DND-41 (cell line): ENCODE data around the gene PCDHGA1.
"Not testable (repeated sequence)": the region's sequence is repeated elsewhere in the genome, so short reads cannot be mapped to it uniquely, and the experiment has no call there.

Source experiments
- ATAC-seq: fragments of 200-7000 bp; cut with Tn5 transposase; 3 replicates; pipeline ENCODE4 v1.9.1; 2021; ENCODE audit warnings: low read depth; ENCODE audit not compliant: insufficient read depth
- DNase-seq: peaks from one replicate; pipeline ENCODE4 v3.0.0-alpha.2; 2020
- H2AFZ ChIP-seq: 2 replicates; pipeline ENCODE4 v1.6.0; 2012; ENCODE audit warnings: low read depth, low read length
- H3K27ac ChIP-seq: 2 replicates; pipeline ENCODE4 v1.5.1; 2012; ENCODE audit warnings: low read length, inconsistent platforms
- H3K27me3 ChIP-seq: fragments of 200-600 bp; sonication (generic); 2 replicates; pipeline ENCODE4 v1.6.0; 2012; ENCODE audit warnings: low read length, mild to moderate bottlenecking, inconsistent platforms; ENCODE audit not compliant: insufficient read depth, poor library complexity
- H3K36me3 ChIP-seq: 2 replicates; pipeline ENCODE4 v1.5.1; 2012; ENCODE audit warnings: low read length, inconsistent platforms; ENCODE audit not compliant: insufficient read depth
- H3K4me1 ChIP-seq: 2 replicates; pipeline ENCODE4 v1.5.1; 2012; ENCODE audit warnings: mild to moderate bottlenecking, low read length; ENCODE audit not compliant: insufficient read depth
- H3K4me2 ChIP-seq: 2 replicates; pipeline ENCODE4 v1.6.0; 2012; ENCODE audit warnings: mild to moderate bottlenecking, moderate library complexity, low read length, inconsistent platforms; ENCODE audit not compliant: insufficient read depth
- H3K4me3 ChIP-seq, 2 experiments: fragments of 200-600 bp in 1 of 2; shearing (Covaris generic) in 1 of 2; 2 replicates each; pipeline ENCODE4 v1.5.1; 2012 to 2016; ENCODE audit warnings: inconsistent platforms in 2 of 2, low read length in 2 of 2, mild to moderate bottlenecking in 2 of 2, low read depth in 1 of 2, moderate library complexity in 1 of 2
- H3K79me2 ChIP-seq: 2 replicates; pipeline ENCODE4 v1.6.0; 2012; ENCODE audit warnings: low read length, inconsistent platforms; ENCODE audit not compliant: insufficient read depth
- H3K9ac ChIP-seq: 2 replicates; pipeline ENCODE4 v1.6.0; 2012; ENCODE audit warnings: low read depth, mild to moderate bottlenecking, inconsistent platforms, low read length, moderate library complexity
- H3K9me3 ChIP-seq: 2 replicates; pipeline ENCODE4 v1.5.1; 2012; ENCODE audit warnings: low read length, moderate library complexity, mild to moderate bottlenecking, inconsistent platforms; ENCODE audit not compliant: insufficient read depth, severe bottlenecking
- H4K20me1 ChIP-seq: 2 replicates; pipeline ENCODE4 v1.6.0; 2012; ENCODE audit warnings: low read length; ENCODE audit not compliant: insufficient read depth
- EZH2 ChIP-seq: IDR thresholded peaks from 3 replicates; pipeline ENCODE4 v1.6.1; 2012; ENCODE audit warnings: borderline replicate concordance, low read depth, mild to moderate bottlenecking, moderate library complexity, low read length, inconsistent platforms; ENCODE audit not compliant: severe bottlenecking
- TF ChIP-seq, protein P1 (sequence below): IDR thresholded peaks from 2 replicates; pipeline ENCODE4 v1.5.1; 2012; ENCODE audit warnings: borderline replicate concordance, low read length, moderate library complexity, mild to moderate bottlenecking; ENCODE audit not compliant: poor library complexity, severe bottlenecking; ENCODE audit errors: extremely low read depth

Gene PCDHGA1

DNA sequence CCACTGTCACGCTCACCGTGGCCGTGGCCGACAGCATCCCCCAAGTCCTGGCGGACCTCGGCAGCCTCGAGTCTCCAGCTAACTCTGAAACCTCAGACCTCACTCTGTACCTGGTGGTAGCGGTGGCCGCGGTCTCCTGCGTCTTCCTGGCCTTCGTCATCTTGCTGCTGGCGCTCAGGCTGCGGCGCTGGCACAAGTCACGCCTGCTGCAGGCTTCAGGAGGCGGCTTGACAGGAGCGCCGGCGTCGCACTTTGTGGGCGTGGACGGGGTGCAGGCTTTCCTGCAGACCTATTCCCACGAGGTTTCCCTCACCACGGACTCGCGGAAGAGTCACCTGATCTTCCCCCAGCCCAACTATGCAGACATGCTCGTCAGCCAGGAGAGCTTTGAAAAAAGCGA, 102.4 kb downstream of the PCDHGA1 start:
- not testable (repeated sequence) for DNase-seq, ATAC-seq, H4K20me1 ChIP-seq

DNA sequence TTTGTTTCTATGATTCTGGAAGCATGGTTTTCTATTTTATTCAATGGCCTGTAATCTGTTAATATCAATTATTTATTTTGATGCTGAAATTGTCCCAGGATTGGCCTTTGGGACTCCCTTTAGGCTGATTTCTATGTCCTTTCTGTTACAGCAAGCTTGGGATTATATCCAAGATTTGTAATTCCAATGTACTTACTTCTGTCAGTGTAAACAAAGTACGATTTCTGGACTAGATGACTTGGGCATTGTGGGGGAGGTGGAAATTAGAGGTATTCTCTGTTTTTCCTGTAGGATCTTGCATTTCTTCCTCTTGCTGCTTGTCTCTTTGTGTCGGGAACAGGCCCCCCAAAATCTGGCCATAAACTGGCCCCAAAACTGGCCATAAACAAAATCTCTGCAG, 103.7 kb downstream of the PCDHGA1 start:
- DNase-seq (no peak), ATAC-seq (no peak)
- TF ChIP-seq, protein P1, sequence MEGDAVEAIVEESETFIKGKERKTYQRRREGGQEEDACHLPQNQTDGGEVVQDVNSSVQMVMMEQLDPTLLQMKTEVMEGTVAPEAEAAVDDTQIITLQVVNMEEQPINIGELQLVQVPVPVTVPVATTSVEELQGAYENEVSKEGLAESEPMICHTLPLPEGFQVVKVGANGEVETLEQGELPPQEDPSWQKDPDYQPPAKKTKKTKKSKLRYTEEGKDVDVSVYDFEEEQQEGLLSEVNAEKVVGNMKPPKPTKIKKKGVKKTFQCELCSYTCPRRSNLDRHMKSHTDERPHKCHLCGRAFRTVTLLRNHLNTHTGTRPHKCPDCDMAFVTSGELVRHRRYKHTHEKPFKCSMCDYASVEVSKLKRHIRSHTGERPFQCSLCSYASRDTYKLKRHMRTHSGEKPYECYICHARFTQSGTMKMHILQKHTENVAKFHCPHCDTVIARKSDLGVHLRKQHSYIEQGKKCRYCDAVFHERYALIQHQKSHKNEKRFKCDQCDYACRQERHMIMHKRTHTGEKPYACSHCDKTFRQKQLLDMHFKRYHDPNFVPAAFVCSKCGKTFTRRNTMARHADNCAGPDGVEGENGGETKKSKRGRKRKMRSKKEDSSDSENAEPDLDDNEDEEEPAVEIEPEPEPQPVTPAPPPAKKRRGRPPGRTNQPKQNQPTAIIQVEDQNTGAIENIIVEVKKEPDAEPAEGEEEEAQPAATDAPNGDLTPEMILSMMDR, result no peak
- Histone ChIP-seq H4K20me1 (no peaks in the 10 kb centered on the region), H3K27me3 (peaks cover 3% of the 10 kb centered on the region), H3K79me2 (no peaks in the 10 kb centered on the region), H3K4me2 (no peak overlapping the region), H3K9ac (no peak overlapping the region), H3K27ac (no peak overlapping the region), H3K4me1 (no peaks in the 10 kb centered on the region), H3K4me3 (no peak overlapping the region), H3K36me3 (no peaks in the 10 kb centered on the region), H3K9me3 (no peaks in the 10 kb centered on the region), H2AFZ (no peak overlapping the region)

More for the DNA sequence above, 102.4 kb downstream of the PCDHGA1 start:
- not testable (repeated sequence) for H3K36me3 ChIP-seq, H3K27me3 ChIP-seq, H3K79me2 ChIP-seq, H2AFZ ChIP-seq, H3K9ac ChIP-seq, H3K4me2 ChIP-seq, H3K27ac ChIP-seq, H3K4me3 ChIP-seq, H3K9me3 ChIP-seq, H3K4me1 ChIP-seq

DNA sequence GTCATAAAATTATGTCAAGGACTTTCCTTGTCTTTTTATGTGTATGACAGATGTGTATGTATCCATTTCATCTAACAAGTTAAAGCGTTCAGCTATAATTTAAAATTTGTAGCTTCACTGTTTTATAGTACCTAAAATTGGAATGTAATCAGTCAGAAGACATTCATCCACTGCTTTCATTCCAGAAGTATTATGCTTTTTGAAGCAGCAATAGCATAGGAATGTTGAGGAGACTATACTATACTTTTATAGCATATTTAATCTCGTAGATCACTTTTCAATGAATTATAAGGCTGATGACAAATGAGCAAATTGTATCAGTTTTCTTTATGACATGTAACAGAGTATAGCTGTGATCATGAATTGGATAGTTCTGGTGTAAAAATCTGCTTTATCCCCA, 106.9 kb downstream of the PCDHGA1 start:
- Histone ChIP-seq H3K4me3 (no peak overlapping the region), H3K36me3 (no peaks in the 10 kb centered on the region), H3K27ac (no peak overlapping the region), H2AFZ (no peak overlapping the region), H3K9me3 (no peaks in the 10 kb centered on the region), H3K79me2 (no peaks in the 10 kb centered on the region), H4K20me1 (no peaks in the 10 kb centered on the region), H3K4me1 (no peaks in the 10 kb centered on the region), H3K4me2 (no peak overlapping the region), H3K27me3 (peaks cover 3% of the 10 kb centered on the region), H3K9ac (no peak overlapping the region)
- no peak for ATAC-seq
- DNase-seq, result no peak
- TF ChIP-seq, protein P1, result no peak
- no peak for TF ChIP-seq EZH2

DNA sequence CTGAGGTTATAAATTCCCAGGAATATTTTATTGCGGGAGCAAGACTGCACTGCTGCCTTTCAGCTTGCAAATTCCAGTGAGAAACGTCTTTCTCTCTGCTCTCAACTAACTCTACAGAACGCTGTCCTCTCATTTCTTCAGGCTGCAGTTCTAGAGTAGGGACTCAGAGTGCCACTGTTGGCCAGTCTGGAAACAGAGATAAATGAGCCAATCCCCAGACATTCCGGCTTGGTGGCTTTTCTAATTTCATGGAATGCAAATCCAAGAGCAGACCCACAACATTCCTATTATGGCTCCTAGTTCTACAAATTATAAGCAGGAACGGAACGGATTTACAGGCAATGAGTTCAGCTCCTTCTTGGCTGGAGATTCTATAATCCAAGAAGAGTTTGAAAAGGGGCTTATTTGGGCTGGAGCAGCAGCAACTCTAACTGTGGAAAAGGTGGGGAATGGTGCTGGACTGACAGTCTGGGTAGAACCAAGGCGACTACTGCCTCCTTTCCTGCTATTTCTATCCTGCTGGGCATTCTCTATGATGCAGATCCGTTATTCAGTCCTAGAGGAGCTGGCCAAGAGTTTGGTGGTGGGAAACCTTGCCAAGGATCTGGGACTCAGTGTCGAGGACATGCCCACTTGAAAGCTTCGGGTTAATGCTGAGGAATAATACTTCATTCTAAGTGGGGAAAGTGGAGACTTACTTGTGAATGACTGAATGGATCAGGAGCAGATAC, 109.3 kb downstream of the PCDHGA1 start:
- Histone ChIP-seq H4K20me1 (no peaks in the 10 kb centered on the region), H3K4me3 (no peak overlapping the region), H2AFZ (no peak overlapping the region), H3K4me1 (no peaks in the 10 kb centered on the region), H3K27me3 (peaks cover 3% of the 10 kb centered on the region), H3K27ac (no peak overlapping the region), H3K79me2 (no peaks in the 10 kb centered on the region), H3K9ac (no peak overlapping the region), H3K9me3 (no peaks in the 10 kb centered on the region), H3K4me2 (no peak overlapping the region), H3K36me3 (no peaks in the 10 kb centered on the region)
- no peak for TF ChIP-seq EZH2
- TF ChIP-seq, protein P1, result no peak
- DNase-seq (no peak), ATAC-seq (no peak)
